ENCODE results near the gene CAV2.

The CAV2 gene

DNA sequence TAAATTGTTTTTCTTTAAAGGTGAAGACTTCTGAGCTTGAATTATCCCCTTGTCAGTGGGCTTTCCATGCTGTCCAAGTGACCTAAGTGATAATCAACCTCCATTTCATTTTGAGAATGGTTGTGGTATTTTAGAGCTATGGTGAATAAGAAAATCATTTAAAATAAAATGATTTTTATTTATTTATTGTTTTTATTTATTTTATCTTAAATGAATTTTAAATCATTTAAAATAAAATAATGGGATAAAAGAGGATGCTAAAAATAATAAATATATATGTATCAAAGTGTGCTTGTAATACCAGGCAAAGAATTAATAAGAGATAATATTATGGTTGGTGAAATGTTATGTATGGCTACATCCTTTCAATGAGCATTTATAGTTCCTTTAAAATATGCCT is 49.8 kb downstream of the CAV2 start:
- DNase-seq, result no peak

- DNase-seq, result no peak
Observed at GRCh38 chr7:116551692-116552091, 52.2 kb downstream of the CAV2 start.

DNA sequence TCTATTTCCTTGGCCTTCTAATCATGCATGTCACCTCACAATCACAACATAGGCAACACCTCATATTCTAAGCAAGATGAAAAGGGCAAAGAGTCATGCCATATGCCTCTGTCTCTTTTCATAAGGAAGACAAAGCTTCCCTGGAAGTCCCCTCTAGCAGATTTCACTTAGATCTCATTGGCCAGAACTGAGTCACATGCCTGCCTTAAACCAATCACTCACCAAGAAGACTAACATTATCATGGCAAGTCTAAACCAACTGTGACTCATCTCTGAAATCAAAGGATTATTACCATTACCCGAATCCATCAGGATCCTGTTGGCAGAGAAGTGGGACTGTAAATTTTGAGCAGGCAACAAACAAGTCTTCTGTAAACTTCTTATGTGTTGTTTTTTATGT is 53.1 kb downstream of the CAV2 start:
- no peak for DNase-seq

DNA sequence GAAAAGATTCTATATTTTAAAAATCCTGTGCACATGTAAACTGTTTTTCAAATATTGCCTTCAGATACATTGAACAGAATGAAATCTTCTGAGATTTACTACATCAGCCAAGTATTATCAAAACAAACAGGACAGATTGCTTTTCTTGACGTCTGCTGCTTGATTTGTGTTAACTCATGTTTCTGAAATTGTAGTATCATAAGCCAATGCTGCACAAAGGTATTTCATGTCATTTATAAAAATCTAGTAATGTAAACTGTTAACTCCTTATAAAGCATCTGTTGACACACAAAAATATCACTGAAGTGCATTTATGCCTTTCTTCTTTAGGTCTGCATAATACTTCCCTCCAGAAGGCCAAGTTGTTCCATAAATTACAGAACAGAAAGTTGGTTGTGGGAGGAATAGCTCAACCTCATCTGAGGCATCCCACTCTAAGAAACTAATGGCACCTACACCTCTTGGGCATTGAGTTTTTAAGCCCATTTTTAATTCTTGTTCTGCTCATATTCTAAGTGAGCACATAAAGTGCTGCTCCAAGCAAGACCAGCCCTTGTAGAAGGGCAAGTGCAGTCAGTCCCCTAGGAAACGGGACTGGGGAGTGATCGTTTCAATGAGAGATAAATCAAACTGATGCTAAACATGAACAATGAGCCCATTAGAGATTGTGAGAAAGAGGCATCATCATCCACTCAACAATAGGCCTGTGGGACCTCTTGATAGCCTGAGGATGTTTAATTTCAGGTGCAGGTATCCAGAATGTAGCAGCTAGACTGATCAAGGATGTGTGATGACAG is 53.8 kb downstream of the CAV2 start:
- DNase-seq, result no peak

GRCh38 chr7:116554436-116554835 is 54.9 kb downstream of the CAV2 start:
- no peak for DNase-seq

DNA sequence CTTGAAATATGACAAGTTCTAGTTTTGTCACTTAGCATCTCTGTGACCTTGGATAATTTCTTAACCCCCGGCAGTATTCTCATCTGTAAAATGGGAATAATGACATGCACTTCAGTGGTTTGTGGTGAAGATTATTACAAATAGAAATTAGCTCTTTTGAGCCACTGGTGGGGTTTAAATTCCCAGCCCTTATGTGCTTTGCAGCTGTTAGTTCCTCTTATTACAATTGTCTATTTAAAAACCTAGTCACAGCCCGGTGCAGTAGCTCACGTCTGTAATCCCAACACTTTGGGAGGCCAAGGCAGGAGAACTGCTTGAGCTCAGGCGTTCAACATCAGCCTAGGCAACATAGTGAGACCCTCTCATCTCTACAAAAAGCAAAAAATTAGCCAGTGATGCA is 55.4 kb downstream of the CAV2 start:
- no peak for DNase-seq

GRCh38 chr7:116557066-116557585 is 57.6 kb downstream of the CAV2 start:
- no peak for DNase-seq

GRCh38 chr7:116557901-116558300 is 58.4 kb downstream of the CAV2 start:
- DNase-seq, result no peak

All from NCI-H1930 (cell line).